OCI-LY1 (cell line): ENCODE measurements around the gene SEMA3G.

Experiments
- H2AFZ ChIP-seq: fragments of 200-600 bp; sonication (generic), shearing (Covaris generic); 2 replicates; pipeline ENCODE4 v1.6.0; 2014; ENCODE audit warnings: antibody characterized with exemption, mild to moderate bottlenecking, low read length
- H3F3A ChIP-seq: fragments of 200-600 bp; sonication (generic), shearing (Covaris generic); 2 replicates; pipeline ENCODE4 v1.6.0; 2014; ENCODE audit warnings: mild to moderate bottlenecking, antibody characterized with exemption, low read length, moderate library complexity; ENCODE audit not compliant: insufficient read depth
- H3K27ac ChIP-seq: fragments of 200-600 bp; sonication (generic); 2 replicates; pipeline ENCODE4 v1.5.1; 2014; ENCODE audit warnings: low read length, mixed run types, mild to moderate bottlenecking, low read depth; ENCODE audit not compliant: poor library complexity, severe bottlenecking
- H3K27me3 ChIP-seq: fragments of 200-600 bp; sonication (generic); 2 replicates; pipeline ENCODE4 v1.6.0; 2014; ENCODE audit warnings: antibody characterized with exemption, mild to moderate bottlenecking, low read length, moderate library complexity; ENCODE audit not compliant: insufficient read depth
- H3K36me3 ChIP-seq: fragments of 200-600 bp; sonication (generic); 2 replicates; pipeline ENCODE4 v1.6.1; 2014; ENCODE audit warnings: mild to moderate bottlenecking, antibody characterized with exemption, low read length, moderate library complexity, mixed read lengths; ENCODE audit not compliant: insufficient read depth
- H3K4me1 ChIP-seq: fragments of 200-600 bp; sonication (generic); 2 replicates; pipeline ENCODE4 v1.5.1; 2014; ENCODE audit warnings: mild to moderate bottlenecking, low read length, moderate library complexity; ENCODE audit not compliant: insufficient read depth, severe bottlenecking
- H3K4me2 ChIP-seq: fragments of 200-600 bp; sonication (generic), shearing (Covaris generic); 2 replicates; pipeline ENCODE4 v1.6.1; 2014; ENCODE audit warnings: low read length
- H3K4me3 ChIP-seq: fragments of 200-600 bp; sonication (generic); 2 replicates; pipeline ENCODE4 v1.5.1; 2014; ENCODE audit warnings: low read length, low read depth, mild to moderate bottlenecking, mixed read lengths; ENCODE audit not compliant: poor library complexity, severe bottlenecking
- H3K79me2 ChIP-seq: fragments of 200-600 bp; shearing (Covaris generic); 2 replicates; pipeline ENCODE4 v1.6.1; 2016; ENCODE audit warnings: mixed run types, low read length, mixed read lengths; ENCODE audit not compliant: insufficient read depth
- H3K9ac ChIP-seq: fragments of 200-600 bp; sonication (generic), shearing (Covaris generic); 2 replicates; pipeline ENCODE4 v1.6.1; 2014; ENCODE audit warnings: mild to moderate bottlenecking, low read length, mixed read lengths
- H3K9me2 ChIP-seq: fragments of 200-600 bp; sonication (generic), shearing (Covaris generic); 2 replicates; pipeline ENCODE4 v1.6.1; 2014; ENCODE audit warnings: low read depth, mild to moderate bottlenecking, low read length, mixed read lengths
- H3K9me3 ChIP-seq: fragments of 200-600 bp; shearing (Covaris generic); 2 replicates; pipeline ENCODE4 v1.6.1; 2014; ENCODE audit warnings: low read length, mixed read lengths
- H4K20me1 ChIP-seq: fragments of 200-600 bp; sonication (generic), shearing (Covaris generic); 2 replicates; pipeline ENCODE4 v1.6.0; 2016; ENCODE audit warnings: mild to moderate bottlenecking, low read length; ENCODE audit not compliant: insufficient read depth
- CTCF ChIP-seq: fragments of 200-600 bp; sonication (generic), shearing (Covaris generic); IDR thresholded peaks from 2 replicates; pipeline ENCODE4 v1.5.1; 2017; ENCODE audit warnings: mild to moderate bottlenecking, antibody characterized with exemption, low read length, moderate library complexity, mixed read lengths
- EZH2 ChIP-seq: fragments of 200-600 bp; sonication (generic), shearing (Covaris generic); IDR thresholded peaks from 2 replicates; pipeline ENCODE4 v1.8.0; 2017; ENCODE audit warnings: borderline replicate concordance, mixed run types, mild to moderate bottlenecking, antibody characterized with exemption, low read length, moderate library complexity, mixed read lengths

The SEMA3G gene

GRCh38 chr3:52487050-52487787, 42.3 kb upstream of the SEMA3G start:
- Histone ChIP-seq H3K4me3 (no peak overlapping the region), H3K36me3 (peaks cover 63% of the 10 kb centered on the region; the same call in 1 of the 2 replicates), H3K79me2 (no peaks in the 10 kb centered on the region), H3F3A (no peaks in the 10 kb centered on the region), H3K27me3 (no peaks in the 10 kb centered on the region), H3K9me2 (no peaks in the 10 kb centered on the region), H2AFZ (no peak overlapping the region), H4K20me1 (no peaks in the 10 kb centered on the region), H3K4me2 (no peak overlapping the region), H3K4me1 (no peaks in the 10 kb centered on the region), H3K9ac (no peak overlapping the region), H3K9me3 (no peaks in the 10 kb centered on the region), H3K27ac (no peak overlapping the region)
- TF ChIP-seq CTCF (no peak), EZH2 (no peak)

- no peaks in the 10 kb centered on the region for H3K27me3 ChIP-seq
- no peak for TF ChIP-seq EZH2
- no peak for TF ChIP-seq CTCF
- no peak overlapping the region for H3K4me2 ChIP-seq
- no peak overlapping the region for H3K27ac ChIP-seq
- no peaks in the 10 kb centered on the region for H4K20me1 ChIP-seq
- H3K9me2 ChIP-seq: no peaks in the 10 kb centered on the region
- H3F3A ChIP-seq: no peaks in the 10 kb centered on the region
- no peaks in the 10 kb centered on the region for H3K4me1 ChIP-seq
- H2AFZ ChIP-seq: no peak overlapping the region
- no peak overlapping the region for H3K9ac ChIP-seq
- no peaks in the 10 kb centered on the region for H3K79me2 ChIP-seq
- H3K9me3 ChIP-seq: no peaks in the 10 kb centered on the region
- no peak overlapping the region for H3K4me3 ChIP-seq
- H3K36me3 ChIP-seq: peaks cover 65% of the 10 kb centered on the region; the same call in 1 of the 2 replicates
Measured at GRCh38 chr3:52484680-52485461, 40.0 kb upstream of the SEMA3G start.

GRCh38 chr3:52483577-52484381, 38.9 kb upstream of the SEMA3G start:
- no peak overlapping the region for H3K9ac ChIP-seq
- no peaks in the 10 kb centered on the region for H3K9me2 ChIP-seq
- no peaks in the 10 kb centered on the region for H3K27me3 ChIP-seq
- H3K4me1 ChIP-seq: no peaks in the 10 kb centered on the region
- no peak overlapping the region for H3K4me3 ChIP-seq
- no peaks in the 10 kb centered on the region for H4K20me1 ChIP-seq
- TF ChIP-seq EZH2 (no peak), CTCF (no peak)
- H3K79me2 ChIP-seq: no peaks in the 10 kb centered on the region
- no peaks in the 10 kb centered on the region for H3K9me3 ChIP-seq
- no peaks in the 10 kb centered on the region for H3F3A ChIP-seq
- no peak overlapping the region for H3K27ac ChIP-seq
- peaks cover 65% of the 10 kb centered on the region; the same call in 1 of the 2 replicates for H3K36me3 ChIP-seq
- no peak overlapping the region for H3K4me2 ChIP-seq
- no peak overlapping the region for H2AFZ ChIP-seq
